Smooth muscle cell (in vitro differentiated cells): ENCODE measurements around the gene E2F4. TPM values are rescaled to one million over a fixed set of nuclear protein-coding genes. Genes with fewer than 3 reads are reported as not detected.

Experiments used
- DNase-seq: peaks from one replicate; lab custom pipeline; 2025; ENCODE audit not compliant: unreplicated experiment; lab: John Stamatoyannopoulos, UW
- H2AFZ ChIP-seq: fragments of 200-600 bp; sonication (generic); 2 replicates; pipeline ENCODE4 v1.6.0; 2016; ENCODE audit warnings: antibody characterized with exemption, low read depth, mild to moderate bottlenecking
- H3F3A ChIP-seq: fragments of 200-600 bp; sonication (generic); 2 replicates; pipeline ENCODE4 v1.6.0; 2017; ENCODE audit warnings: antibody characterized with exemption, low read depth
- H3K27ac ChIP-seq: fragments of 200-600 bp; sonication (generic); 2 replicates; pipeline ENCODE4 v1.5.1; 2016; ENCODE audit warnings: low read depth, mild to moderate bottlenecking
- H3K27me3 ChIP-seq: fragments of 200-600 bp; sonication (generic); 2 replicates; pipeline ENCODE4 v1.6.1; 2016; ENCODE audit warnings: low read depth, mild to moderate bottlenecking
- H3K36me3 ChIP-seq: fragments of 200-600 bp; sonication (generic); 2 replicates; pipeline ENCODE4 v1.5.1; 2016; ENCODE audit warnings: low read depth
- H3K4me1 ChIP-seq: fragments of 200-600 bp; sonication (generic); 2 replicates; pipeline ENCODE4 v1.5.1; 2016; ENCODE audit warnings: low read depth
- H3K4me2 ChIP-seq: fragments of 200-600 bp; sonication (generic); 2 replicates; pipeline ENCODE4 v1.6.0; 2016; ENCODE audit warnings: mild to moderate bottlenecking
- H3K4me3 ChIP-seq: fragments of 200-600 bp; sonication (generic); 2 replicates; pipeline ENCODE4 v1.5.1; 2016; ENCODE audit warnings: mild to moderate bottlenecking
- H3K79me2 ChIP-seq: fragments of 200-600 bp; sonication (generic); 2 replicates; pipeline ENCODE4 v1.6.0; 2016; ENCODE audit warnings: low read depth, mild to moderate bottlenecking
- H3K9ac ChIP-seq: fragments of 200-600 bp; sonication (generic); 2 replicates; pipeline ENCODE4 v1.6.0; 2016; ENCODE audit warnings: low read depth
- H3K9me3 ChIP-seq: fragments of 200-600 bp; sonication (generic); replicated peaks from 2 replicates; pipeline ENCODE4 v1.5.1; 2016; ENCODE audit warnings: low read depth
- H4K20me1 ChIP-seq: fragments of 200-600 bp; sonication (generic); 2 replicates; pipeline ENCODE4 v1.6.0; 2016; ENCODE audit warnings: low read depth
- WGBS: methylation state at CpG from one replicate; pipeline ENCODE4 v1.1.7; 2016; ENCODE audit warnings: low lambda C conversion rate; 5-methylcytosine and 5-hydroxymethylcytosine counted together
- polyA plus RNA-seq: library from polyadenylated mRNA; unstranded; fragments of >200 nt; fragmentation: Nextera tagmentation; extraction: Ambion mirVana; gene quantifications from 2 replicates; pipeline ENCODE4 v1.2.1, GENCODE V29; 2016
- total RNA-seq: library from RNA; depleted of rRNA; stranded (reverse); fragments of >200 nt; gene quantifications from 2 replicates; pipeline ENCODE4 v1.2.3, GENCODE V29; 2014
- TF ChIP-seq, protein P1 (sequence below): fragments of 200-600 bp; sonication (generic); IDR thresholded peaks from 2 replicates; pipeline ENCODE4 v1.5.1; 2017; ENCODE audit warnings: borderline replicate concordance, mild to moderate bottlenecking, antibody characterized with exemption; ENCODE audit not compliant: insufficient read depth, poor library complexity, severe bottlenecking

The E2F4 gene
- total and polyA plus RNA-seq, 2 experiments from 2014 or later, result 49.9 to 53.8 TPM

DNA sequence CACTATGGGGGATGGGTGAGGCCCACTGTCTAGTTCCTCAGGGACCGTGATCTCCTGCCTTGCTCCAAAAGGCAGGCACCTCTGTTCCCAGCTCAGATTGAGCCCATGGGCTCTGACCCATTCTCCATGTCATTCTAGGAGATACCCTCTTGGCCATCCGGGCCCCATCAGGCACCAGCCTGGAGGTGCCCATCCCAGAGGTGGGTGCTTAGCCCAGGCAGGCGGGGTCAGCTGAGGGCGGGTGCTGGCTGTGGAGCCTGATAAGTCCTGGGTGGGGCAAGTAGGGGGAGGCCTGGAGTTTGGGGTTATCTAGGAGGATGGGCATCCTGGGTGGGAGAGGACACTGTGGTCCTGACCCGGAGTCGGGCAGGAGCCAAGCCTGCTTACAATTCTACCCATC lies 2.3 kb downstream of the E2F4 start:
- H3K36me3 ChIP-seq, result no peaks in the 10 kb centered on the region

DNA sequence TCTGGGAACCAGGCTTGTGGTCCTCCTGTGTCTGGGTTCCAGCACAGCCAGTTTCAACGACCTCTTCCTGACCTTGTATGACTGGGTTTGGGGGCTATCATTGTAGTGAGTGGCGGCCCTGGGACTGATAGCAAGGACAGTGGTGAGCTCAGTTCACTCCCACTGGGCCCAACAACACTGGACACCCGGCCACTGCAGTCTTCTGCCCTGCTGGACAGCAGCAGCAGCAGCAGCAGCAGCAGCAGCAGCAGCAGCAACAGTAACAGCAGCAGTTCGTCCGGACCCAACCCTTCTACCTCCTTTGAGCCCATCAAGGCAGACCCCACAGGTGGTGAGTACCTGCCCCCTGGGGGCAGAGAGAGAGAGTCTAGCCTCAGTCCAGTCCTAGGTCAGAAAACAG lies 3.7 kb downstream of the E2F4 start:
- H3K27ac ChIP-seq, result no peak overlapping the region
- no peaks in the 10 kb centered on the region for H3K36me3 ChIP-seq
- peaks cover 18% of the 10 kb centered on the region for H3K4me1 ChIP-seq
- no peak overlapping the region for H3K4me2 ChIP-seq
- DNase-seq, result no peak
- TF ChIP-seq, protein P1, sequence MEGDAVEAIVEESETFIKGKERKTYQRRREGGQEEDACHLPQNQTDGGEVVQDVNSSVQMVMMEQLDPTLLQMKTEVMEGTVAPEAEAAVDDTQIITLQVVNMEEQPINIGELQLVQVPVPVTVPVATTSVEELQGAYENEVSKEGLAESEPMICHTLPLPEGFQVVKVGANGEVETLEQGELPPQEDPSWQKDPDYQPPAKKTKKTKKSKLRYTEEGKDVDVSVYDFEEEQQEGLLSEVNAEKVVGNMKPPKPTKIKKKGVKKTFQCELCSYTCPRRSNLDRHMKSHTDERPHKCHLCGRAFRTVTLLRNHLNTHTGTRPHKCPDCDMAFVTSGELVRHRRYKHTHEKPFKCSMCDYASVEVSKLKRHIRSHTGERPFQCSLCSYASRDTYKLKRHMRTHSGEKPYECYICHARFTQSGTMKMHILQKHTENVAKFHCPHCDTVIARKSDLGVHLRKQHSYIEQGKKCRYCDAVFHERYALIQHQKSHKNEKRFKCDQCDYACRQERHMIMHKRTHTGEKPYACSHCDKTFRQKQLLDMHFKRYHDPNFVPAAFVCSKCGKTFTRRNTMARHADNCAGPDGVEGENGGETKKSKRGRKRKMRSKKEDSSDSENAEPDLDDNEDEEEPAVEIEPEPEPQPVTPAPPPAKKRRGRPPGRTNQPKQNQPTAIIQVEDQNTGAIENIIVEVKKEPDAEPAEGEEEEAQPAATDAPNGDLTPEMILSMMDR, result no peak
- H3K9me3 ChIP-seq, result no peaks in the 10 kb centered on the region
- H2AFZ ChIP-seq, result no peak overlapping the region
- H3K27me3 ChIP-seq, result no peaks in the 10 kb centered on the region
- H3F3A ChIP-seq, result peaks cover 7% of the 10 kb centered on the region
- no peak overlapping the region for H3K4me3 ChIP-seq
- WGBS, result 89% methylated on average over 5 of the region's 5 CpGs
- no peak overlapping the region for H3K9ac ChIP-seq
- H3K79me2 ChIP-seq, result peaks cover 27% of the 10 kb centered on the region
- peaks cover 49% of the 10 kb centered on the region for H4K20me1 ChIP-seq

More for the DNA sequence above, 2.3 kb downstream of the E2F4 start:
- Histone ChIP-seq H3K27me3 (no peaks in the 10 kb centered on the region), H3K9ac (no peak overlapping the region), H3K4me1 (peaks cover 18% of the 10 kb centered on the region), H3K4me3 (no peak overlapping the region), H3K9me3 (no peaks in the 10 kb centered on the region), H4K20me1 (peaks cover 49% of the 10 kb centered on the region), H3K27ac (no peak overlapping the region), H3F3A (peaks cover 7% of the 10 kb centered on the region), H2AFZ (no peak overlapping the region), H3K4me2 (no peak overlapping the region), H3K79me2 (peaks cover 27% of the 10 kb centered on the region)
- no peak for DNase-seq
- TF ChIP-seq, protein P1, result no peak
- 97% methylated on average over 6 of the region's 6 CpGs for WGBS

DNA sequence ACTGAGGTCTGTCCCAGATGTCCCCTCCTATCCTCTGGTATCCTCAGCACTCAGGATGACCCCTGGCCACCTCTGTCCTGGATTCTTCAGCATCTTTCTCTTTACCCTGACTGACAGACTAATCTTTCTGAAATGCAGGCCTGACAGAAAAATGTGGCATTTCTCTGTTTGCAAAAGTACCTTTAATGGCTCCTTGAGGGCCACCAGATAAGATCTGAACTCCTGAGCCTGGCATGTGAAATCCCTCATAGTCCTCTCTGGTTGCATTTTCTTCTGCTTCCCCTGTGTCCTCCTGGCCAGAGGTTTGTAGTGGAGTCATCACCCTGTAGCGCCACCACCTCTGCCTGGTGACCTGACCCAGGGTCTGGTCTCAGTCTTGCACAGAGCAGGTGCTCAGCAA lies 4.9 kb downstream of the E2F4 start:
- no peak for DNase-seq
- Histone ChIP-seq H3F3A (peaks cover 7% of the 10 kb centered on the region), H3K36me3 (no peaks in the 10 kb centered on the region), H4K20me1 (peaks cover 49% of the 10 kb centered on the region), H2AFZ (no peak overlapping the region), H3K4me1 (peaks cover 12% of the 10 kb centered on the region), H3K27ac (no peak overlapping the region), H3K27me3 (no peaks in the 10 kb centered on the region), H3K4me3 (no peak overlapping the region), H3K79me2 (peaks cover 24% of the 10 kb centered on the region), H3K9me3 (no peaks in the 10 kb centered on the region), H3K4me2 (no peak overlapping the region), H3K9ac (no peak overlapping the region)
- TF ChIP-seq, protein P1, result no peak
- WGBS, result 100% methylated on average over 1 of the region's 1 CpG

DNA sequence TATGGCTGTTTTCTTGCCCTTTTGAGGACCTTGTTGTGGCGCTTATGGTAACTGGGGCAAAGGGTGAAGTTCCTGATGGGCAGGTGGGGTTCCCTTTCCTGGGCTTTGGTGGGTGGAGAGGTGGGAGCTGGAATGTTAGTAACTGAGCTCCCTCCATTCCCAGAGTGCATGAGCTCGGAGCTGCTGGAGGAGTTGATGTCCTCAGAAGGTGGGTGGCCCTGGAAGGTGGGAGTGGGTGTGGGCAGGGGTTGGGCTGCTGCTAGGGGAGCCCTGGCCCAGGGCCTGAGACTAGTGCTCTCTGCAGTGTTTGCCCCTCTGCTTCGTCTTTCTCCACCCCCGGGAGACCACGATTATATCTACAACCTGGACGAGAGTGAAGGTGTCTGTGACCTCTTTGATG lies 5.7 kb downstream of the E2F4 start:
- Histone ChIP-seq H3K4me3 (no peak overlapping the region), H3K27me3 (no peaks in the 10 kb centered on the region), H3K36me3 (no peaks in the 10 kb centered on the region), H3K9ac (no peak overlapping the region), H3F3A (peaks cover 7% of the 10 kb centered on the region), H3K4me1 (peaks cover 10% of the 10 kb centered on the region), H4K20me1 (peaks cover 44% of the 10 kb centered on the region), H3K79me2 (peaks cover 17% of the 10 kb centered on the region), H2AFZ (no peak overlapping the region), H3K9me3 (no peaks in the 10 kb centered on the region), H3K27ac (no peak overlapping the region), H3K4me2 (no peak overlapping the region)
- DNase-seq, result no peak
- TF ChIP-seq, protein P1, result no peak
- 89% methylated on average over 6 of the region's 6 CpGs for WGBS
